HG03066 (cell line): ENCODE measurements around the gene NME9.

ENCODE experiments used
- ATAC-seq: cut with Tn5 transposase; IDR thresholded peaks from one replicate; pipeline ENCODE4 v1.9.1; 2021; ENCODE audit warnings: low read depth; ENCODE audit not compliant: unreplicated experiment

The NME9 gene

DNA sequence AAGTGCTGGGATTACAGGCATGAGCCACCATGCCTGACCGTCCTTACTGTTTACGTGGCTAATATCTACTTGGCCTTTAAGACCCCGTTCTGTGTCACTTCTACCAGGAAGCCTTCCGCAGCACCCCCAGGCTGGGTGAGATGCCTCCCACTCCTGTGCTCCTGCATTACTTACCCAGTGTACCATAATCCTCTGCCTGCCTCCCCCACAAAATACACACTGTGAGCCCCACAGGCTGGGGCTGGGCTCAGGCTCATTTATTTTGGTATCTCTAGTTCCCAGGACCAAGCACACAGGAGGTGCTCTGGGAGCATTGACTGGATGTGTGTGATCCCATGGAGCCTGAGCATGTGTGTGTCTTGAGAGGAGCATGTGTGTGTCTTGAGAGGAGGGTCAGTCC is 33.7 kb upstream of the NME9 start:
- no peak for ATAC-seq

DNA sequence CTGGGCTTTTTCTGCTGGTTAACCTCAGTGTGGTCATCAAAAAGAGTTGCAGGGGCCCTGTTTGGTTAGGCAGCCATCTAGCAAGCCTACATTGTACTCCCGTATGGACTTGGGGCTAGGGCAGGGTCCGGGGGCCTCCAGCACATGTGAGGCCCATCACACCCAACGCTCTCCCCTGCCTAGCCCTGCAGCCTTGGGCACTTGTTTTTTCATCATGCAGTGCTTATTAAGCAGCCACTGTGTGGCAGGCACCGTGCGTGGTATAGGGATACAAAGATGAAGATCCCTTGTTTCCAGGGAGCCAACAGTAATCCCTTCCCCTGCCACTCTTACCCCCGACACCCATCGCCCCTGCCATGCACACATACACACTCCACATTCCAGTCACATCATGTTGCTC is 32.9 kb upstream of the NME9 start:
- no peak for ATAC-seq

DNA sequence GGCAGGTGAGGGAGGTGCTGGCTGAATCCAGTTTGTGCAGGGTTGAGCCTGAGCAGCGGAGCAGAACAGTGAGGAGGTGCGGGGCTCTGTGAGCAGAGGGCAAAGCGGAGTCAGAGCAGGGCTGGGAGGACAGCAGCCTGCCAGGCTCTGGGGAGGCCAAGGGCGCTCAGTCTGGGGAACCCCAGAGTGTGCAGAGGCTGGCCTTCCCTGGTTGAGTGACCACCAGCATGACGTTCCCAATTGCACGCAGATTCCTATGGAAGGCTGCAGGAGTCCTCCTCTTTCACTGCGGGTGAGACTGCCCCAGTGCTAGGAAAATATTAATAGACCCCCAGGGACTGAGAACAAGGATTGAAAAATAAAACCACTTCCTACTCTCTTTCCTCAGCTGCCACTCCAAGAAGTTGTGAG is 31.9 kb upstream of the NME9 start:
- ATAC-seq: no peak

DNA sequence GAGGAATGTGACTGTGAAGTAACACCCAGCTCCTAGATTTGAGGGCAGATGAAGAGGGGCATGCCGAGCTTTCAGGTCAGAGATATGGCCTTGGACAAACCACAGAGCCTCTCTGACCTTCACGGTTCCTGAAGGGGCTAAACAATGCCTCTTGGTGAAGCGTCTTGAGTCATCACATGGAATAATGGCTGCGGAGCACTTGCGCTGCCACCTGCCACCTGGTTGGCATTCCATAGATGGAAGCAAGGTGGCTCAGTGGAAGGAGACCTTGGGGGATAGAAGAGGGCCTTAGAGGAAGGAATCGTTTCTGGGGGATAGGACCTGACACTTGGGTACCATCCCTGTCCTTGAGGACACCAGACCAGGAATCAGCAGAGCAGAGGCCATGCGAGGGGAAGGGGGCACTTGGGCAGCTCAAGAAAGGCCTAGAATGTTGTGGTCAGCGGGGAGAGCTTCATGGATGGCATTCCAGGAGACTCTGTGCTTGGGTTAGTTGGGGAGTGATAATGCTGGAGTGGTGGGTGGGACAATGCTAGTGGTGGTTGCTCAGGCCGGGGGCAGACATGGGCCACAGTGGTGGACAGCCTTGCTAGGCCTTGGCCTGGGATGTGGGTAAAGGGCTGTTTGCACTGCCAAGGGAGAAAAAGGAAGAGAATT is 31.3 kb upstream of the NME9 start:
- no peak for ATAC-seq

DNA sequence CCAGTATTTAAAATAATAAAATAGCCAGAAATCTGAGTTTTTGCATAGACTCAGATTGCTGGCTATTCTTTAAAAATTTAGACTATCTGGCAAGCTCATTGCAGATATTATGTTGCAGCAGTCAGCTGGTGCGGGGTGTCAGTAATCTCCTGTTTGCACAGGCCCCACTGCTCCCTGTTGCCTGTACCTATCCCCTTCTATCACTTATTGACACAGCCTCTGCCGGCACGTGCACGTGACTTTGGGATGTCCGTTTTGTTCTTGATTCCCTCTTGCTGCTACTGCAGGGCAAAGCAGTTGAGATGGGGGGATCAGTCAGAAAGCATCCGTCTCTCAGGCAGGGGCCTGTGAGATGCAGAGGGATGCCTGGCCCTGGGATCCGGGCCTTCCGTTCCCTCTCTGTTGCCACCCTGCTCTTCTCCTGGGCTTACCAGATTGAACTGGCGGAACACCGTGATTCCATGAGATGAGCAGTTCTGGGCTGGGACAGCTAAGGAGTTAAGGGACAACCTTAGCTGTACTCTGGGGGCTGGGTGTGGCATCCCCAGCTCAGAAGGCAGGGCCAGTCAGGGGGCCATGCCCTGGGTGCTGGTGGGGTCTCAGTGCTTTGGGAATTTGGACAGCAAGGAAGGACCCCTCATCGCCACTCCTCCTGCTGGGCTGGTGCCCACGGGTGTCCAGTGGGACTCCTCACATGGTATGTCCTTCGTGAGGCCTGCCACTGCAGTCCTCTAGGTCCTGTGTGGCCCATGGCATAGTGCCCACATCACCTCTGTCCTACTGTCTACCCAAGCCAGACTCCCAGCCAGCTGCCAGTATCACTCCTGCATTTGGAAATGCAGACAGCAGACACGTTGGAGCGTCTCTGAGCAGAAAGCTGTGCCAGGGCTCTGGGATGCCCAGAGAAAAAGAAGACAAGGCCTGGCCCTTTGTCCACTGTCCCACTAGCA is 30.5 kb upstream of the NME9 start:
- ATAC-seq: no peak

DNA sequence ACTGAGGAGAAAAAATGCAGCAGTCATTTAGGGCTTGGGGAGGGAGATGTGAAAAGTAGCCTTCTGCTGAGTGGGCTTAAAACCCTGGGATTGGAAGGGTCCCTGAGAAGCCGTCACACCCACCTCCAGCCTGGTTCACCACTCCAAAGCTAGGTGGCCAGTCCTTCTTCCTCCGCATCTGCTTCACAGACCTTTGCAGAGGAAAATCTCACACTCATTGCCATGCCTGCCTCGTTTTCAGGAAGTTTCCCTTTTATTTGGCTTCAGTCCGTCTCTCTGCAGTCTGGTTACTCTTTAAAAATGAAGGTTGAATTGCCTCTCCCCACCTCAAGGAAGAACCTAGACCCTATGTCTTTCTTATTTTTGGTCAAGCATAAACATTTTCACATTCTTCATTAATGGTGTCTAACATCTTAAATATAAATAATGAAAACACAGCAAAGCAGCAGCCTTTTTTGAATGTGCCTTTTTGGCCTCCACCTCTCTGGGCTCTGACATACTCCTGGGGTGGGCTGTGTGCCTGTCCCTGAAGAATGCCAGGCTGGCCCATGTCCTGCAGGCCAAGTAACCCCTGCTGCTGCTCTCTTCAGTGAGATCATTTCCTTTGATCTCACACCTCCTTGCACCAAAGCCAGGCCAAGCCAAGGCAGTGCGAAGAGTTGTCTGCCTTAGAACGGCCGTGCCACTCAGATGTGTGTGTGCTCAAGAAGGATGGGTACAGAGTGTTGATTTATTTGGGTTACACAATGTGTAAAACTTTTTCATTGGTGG is 29.7 kb upstream of the NME9 start:
- ATAC-seq: no peak

DNA sequence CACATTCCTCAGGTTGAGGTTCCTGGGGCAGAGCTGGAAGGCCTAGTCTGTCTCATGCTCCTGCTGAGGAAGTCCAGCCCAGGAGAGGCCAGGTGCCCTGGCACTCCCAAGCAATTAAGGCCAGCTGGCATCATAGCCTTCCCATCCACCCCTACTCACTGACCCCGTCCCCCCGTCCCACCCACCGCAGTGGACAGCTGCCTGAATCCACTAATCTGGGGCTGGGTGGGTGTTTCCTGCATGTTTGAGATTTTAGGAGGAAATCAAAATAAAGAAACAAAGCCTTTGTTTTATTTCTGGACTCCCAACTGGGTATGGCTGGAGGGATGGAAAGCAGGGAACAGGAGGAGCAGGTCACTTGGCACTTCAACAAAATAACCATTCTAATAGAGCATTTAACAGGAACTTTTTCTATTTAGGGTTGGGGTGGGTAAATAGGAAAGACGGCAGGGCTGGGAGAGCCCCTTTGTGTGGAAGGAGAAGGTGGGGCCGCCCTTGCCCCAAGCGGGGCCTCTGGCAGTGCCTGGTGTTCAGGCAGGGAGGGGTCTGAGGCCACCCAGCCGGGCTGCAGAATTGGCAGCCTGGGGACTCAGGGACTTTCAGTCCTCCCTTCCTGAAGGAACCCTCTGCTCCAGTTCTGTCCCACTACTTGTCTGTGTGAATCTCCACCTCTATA is 27.2 kb upstream of the NME9 start:
- ATAC-seq: no peak

DNA sequence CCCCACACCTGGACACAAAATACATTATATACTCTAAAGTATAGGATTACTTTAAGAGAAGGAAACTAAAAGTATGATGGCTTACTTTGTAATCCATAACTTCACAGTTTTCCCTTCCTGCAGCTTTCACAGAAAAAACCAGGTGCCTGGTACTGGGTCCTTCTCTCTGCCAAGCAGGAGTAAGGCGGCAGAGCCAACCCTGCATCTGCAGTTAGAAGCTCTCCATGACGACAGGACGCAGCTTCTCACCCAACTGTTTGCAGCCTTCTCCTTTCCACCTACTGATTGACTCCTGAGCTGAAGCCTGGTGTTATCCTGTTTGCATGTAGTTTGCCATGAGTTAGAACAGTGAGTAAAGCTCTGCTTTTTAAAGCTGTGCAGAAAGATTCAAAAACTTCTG is 25.4 kb upstream of the NME9 start:
- ATAC-seq: no peak

DNA sequence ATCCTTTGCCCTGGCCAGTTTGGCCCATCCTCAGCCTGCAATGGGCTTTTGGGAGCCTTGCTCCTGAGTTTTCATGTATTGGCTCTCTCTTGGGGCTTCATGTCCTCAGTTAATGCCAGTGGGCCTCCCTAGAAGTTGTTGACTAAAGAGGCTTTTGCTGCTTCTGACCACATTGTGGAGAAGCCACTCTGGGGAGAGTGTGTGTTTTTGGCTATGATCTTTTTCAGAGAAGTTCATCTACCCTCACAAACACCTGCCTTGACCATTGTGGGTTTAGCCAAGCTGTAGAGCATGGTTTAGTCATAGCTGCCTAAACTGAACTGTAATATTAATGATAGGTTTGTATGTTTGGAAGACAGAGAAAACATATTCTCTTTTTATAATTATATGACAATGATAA is 24.7 kb upstream of the NME9 start:
- ATAC-seq: no peak

DNA sequence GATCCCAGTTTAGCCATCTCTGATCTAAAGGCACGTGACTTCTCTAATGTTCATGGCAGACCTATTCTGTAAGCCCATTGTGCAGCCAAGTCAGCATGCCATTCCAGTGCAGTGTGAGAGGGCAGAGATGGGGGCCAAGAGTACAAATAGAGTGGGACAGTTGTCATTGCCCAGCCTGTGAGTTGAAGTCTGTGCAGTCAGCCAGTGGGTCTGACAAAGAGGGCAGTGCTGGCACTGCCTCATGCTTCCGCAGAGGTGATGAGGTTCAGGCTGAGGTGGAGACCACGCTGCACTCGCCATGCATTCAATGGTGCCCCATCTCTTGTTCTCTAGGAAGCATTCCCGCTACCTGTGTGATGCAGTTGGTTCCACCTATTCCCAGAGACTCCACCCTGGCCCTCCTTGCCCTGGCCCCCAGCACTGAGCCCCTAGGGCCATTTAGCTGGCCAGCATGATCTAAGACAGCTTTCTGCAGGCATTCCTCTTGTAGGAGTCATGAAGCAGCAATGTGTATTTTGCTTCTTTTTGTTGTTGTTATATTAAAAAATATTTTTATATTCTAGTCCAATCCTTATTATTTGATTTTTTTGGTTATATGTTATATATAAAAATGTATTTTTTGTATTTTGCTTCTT is 22.4 kb upstream of the NME9 start:
- ATAC-seq: no peak

DNA sequence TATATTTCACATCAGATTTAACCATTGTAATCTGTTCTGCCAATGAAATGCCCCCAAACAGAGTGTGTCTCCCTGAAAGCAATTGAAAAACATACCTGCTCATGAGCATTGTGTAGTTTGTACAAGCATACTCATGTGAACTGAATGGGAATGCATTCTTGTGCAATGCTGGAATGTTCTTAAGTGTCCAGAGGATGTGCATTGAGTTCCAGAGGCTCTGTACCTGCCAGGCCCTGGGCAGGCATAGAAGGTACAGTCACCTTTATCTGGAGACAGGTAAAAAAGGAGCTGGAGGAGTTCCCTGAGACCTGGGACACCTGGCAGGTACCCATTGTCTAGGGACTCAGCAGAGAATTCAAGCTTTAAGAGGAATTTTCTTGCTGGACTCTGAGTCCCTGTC is 21.5 kb upstream of the NME9 start:
- no peak for ATAC-seq

DNA sequence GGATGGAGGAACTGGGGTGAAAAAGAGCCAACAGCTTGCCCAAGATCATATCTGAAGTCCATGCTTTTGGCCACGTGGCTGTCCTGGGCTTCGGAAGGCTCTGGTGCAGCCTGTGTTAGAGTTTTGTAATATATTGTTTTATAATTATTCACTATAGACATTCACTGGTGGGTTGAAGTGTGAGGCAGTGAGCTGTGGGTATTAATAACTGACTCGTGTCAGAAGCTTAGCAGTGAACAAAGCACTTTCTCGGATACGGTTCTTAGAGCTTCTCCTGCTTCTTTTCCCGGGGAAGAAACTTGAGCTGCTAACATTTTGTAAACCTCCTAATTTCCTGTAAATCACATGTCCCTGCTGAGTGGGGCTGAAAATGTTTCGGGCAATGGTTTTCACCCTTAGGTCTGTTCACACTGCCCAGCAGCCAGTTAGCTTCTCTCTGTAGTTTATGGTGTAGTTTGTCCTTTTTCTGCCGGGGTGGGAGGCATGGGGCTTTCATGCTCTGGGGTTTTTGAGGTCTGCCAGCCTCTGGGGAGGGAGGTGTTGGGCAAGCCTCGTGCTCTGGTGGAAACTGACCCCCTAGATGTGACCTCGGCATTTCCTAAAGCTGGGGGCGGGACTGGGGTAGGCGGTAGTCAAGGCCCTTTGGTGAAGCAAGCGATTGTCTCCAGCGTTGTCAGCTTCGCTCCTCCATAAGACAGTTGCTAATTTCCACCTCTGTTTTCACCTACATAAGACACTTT is 20.4 kb upstream of the NME9 start:
- no peak for ATAC-seq

DNA sequence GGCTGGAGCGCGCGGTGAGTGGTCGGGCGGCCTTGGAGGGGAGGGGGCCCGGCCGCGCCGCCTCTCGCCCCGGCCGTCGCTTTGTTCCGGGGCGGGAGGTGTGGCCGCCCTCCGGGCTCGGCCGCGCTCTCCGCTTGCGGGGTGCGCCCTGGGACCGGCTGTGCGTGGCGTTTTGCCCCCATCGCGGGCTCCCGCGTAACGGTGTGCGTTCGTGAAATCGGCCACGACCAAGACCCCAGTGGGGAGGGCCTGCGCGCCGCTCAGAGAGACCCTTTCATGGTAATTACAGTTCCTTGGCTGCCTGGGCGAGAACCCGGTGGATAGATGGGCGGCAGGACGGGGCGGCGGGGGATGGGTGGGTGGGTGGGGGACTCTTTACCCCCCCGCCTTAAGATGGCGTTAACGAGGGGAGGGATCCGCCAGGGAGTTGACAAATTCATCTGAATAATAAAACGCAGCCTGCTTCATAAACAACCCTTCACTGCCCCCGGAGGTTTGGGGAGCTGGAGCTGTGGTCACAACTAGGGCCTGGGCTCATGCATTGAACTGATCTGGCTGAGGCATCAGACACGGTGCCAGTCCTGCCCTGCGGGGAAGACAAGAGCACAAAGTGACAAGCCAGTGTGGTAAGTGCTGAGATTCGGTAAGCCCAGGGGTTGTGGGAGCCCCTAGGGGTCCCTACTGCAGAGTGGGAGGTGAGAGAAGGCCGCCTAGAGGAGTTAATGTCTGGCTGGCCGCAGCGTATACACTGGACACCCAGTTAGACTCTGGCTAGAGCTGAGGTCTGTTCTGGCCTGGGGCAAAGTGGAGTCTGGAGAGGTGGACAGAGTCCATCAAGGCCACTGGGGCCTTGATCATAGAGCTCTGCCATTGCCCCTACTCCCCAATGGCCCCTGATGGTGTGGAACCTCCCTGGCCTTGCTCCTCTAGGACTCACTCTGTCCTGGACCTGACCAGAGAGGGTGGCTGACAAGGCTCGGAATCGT is 19.4 kb upstream of the NME9 start:
- ATAC-seq: no peak

DNA sequence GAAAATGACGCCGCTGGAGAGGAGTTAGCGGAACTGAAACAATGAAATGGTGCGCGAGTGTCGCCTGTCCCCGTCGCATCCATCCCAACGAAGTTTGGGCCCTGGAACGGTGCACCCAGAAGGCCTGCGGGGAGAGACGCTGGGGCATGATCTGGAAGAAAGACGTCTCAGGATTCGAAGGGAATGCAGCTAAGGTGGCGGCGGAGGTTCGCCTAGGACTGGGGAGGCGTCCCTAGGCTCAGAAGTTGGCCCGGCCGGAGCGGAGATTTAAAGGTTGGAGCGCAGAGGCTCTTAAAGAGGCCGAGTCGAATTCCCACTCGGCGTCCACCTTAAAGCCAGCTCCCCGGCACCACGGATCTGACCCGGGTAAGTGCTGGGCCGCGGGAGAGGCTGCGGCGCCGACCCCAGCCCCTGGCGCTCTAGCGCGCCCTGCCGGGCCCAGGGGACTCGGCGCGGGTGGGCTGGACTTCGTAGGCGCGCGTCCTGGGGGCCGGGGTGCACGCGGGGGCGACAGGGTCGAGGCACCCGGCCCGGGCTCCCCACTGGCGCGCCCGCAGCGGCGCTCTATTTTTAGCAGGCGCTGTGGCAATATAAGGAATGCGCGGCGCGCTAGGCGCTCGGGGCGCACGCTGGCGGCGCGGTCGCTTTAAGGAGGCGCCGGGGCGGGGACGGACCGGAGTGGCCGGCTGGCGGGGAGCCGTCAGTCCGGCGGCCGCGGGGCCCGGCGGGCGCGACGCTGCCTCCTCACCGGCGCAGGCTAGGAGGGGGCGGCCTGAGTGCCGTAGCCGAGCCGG is 18.5 kb upstream of the NME9 start, which contains the start of gene MRAS:
MRAS (plus strand) TSS at position 620 of the 794 bp plus-strand sequence. CDS start 24,305 bp downstream, outside the sequence.
- ATAC-seq: no peak

DNA sequence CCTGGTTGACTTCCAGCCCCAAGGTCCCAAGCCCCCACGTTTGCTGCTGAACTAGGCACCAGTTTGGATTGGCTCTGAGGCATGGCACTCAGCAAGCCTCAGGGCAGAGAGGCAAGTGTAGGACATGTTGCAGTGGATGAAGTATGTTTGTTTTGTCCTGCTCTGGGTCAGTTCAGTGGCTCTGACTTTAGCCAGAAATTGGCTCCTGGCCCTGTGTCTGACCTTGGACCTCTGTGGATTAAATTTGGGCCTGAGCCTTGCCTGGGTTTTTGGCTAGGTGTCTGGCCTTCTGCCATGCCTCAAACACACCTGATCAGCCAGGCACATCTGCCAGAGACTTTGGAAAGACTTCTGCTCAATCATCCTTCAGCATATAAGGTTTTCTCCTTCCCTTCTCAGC is 15.1 kb upstream of the NME9 start:
- no peak for ATAC-seq

DNA sequence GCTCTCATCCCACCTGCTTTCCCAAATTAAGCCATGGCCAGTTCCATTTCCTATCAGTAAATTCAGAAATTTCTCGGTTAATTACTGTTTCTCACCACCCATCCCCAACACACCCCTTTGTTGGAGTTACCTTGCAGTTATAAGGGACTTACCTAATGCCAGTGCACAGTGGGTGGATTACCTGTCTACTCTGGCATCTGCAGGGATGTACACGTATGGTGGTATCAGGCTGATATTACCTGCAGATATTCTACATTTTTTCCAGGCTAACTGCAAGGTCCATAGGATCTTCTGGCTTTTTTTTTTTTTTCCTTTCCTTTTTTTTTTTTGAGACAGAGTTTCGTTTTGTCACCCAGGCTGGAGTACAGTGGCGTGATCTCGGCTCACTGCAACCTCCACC is 10.9 kb upstream of the NME9 start:
- ATAC-seq: no peak

DNA sequence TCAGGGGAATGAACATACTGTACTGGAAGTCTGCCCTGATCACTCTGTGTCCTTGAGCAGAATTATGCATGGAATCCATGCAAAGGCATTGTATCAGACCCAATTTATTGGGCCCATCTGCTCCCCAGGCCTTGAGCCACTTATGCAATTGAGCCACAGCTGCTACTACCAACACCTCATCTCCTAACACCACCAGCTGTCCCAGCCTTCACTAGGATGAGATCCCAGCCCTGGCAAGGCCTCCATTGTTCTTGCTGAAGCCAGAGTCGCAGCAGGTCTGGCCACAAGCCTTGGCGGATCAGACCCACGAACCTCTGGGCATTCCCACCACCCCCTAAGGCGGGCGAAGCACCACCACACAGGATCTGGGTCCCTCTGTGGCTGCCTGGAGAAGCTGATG is 9.2 kb upstream of the NME9 start:
- ATAC-seq: no peak

DNA sequence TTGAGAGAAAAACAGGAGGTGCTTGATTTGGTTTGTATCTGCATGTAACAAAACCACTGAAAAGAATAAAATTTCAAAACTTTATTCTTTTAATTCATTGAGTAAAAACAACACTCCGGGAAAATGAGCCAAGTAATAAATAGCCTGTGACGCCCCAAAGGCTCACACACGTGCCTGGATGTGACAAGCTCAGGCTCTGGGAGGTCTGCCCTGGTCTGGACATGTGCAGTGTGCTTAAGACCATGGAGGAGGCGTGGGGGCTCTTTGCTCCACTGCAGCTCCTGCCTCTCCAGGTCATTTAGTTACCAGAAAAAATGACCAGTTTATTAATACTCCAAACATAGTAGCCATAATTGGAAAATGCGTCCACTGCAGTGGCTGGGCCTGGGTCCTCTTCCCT is 8.6 kb upstream of the NME9 start:
- ATAC-seq: no peak
